Natural killer cell (primary cell): ENCODE data around the gene ZNF579. TPM values are rescaled to one million over a fixed set of nuclear protein-coding genes. Genes with fewer than 3 reads are reported as not detected.

ENCODE experiments used
- ATAC-seq, 3 donors: fragments of 150-1000 bp in 2 of 3; fragments of 200-7000 bp in 1 of 3; cut with Tn5 transposase; 1 replicate in 1 of 3; 2 replicates in 2 of 3; pipeline ENCODE4 v1.10.0; 2021; ENCODE audit warnings: mild to moderate bottlenecking in 2 of 3, moderate library complexity in 2 of 3
- DNase-seq, 2 donors: peaks; one replicate each; pipeline versions ENCODE4 v3.0.0 to v3.0.0-alpha.2; 2013 to 2021; ENCODE audit warnings: mixed read lengths in 1 of 2
- H3K27ac ChIP-seq: one replicate; pipeline ENCODE4 v1.5.1; 2013; ENCODE audit warnings: mild to moderate bottlenecking, low read length
- H3K27me3 ChIP-seq: one replicate; pipeline ENCODE4 v1.6.1; 2013; ENCODE audit warnings: low read length; ENCODE audit not compliant: control insufficient read depth, insufficient read depth
- H3K36me3 ChIP-seq: one replicate; pipeline ENCODE4 v1.6.1; 2013; ENCODE audit warnings: low read length; ENCODE audit not compliant: control insufficient read depth, insufficient read depth
- H3K4me1 ChIP-seq: one replicate; pipeline ENCODE4 v1.6.1; 2013; ENCODE audit warnings: low read length; ENCODE audit not compliant: control insufficient read depth, insufficient read depth
- H3K4me3 ChIP-seq: one replicate; pipeline ENCODE4 v1.5.1; 2013; ENCODE audit warnings: low read length
- H3K9me3 ChIP-seq: one replicate; pipeline ENCODE4 v1.6.1; 2013; ENCODE audit warnings: low read length; ENCODE audit not compliant: control insufficient read depth, insufficient read depth
- H3K27ac Mint-ChIP-seq, 2 donors: one replicate each; pipeline ENCODE4 v1.8.0; 2022; ENCODE audit warnings: mild to moderate bottlenecking in 2 of 2, mixed read lengths in 2 of 2, moderate library complexity in 1 of 2
- H3K27me3 Mint-ChIP-seq, 2 donors: one replicate each; pipeline ENCODE4 v1.8.0; 2022; ENCODE audit warnings: low read depth in 2 of 2, mixed read lengths in 2 of 2
- H3K36me3 Mint-ChIP-seq: one replicate; pipeline ENCODE4 v1.8.0; 2022; ENCODE audit warnings: mixed read lengths
- H3K4me1 Mint-ChIP-seq, 2 donors: one replicate each; pipeline ENCODE4 v1.8.0; 2022; ENCODE audit warnings: mixed read lengths in 2 of 2
- H3K4me3 Mint-ChIP-seq: one replicate; pipeline ENCODE4 v1.8.0; 2022; ENCODE audit warnings: mild to moderate bottlenecking, moderate library complexity, mixed read lengths
- H3K9me3 Mint-ChIP-seq, 2 donors: one replicate each; pipeline ENCODE4 v1.8.0; 2022; ENCODE audit warnings: mixed read lengths in 2 of 2
- CTCF ChIP-seq: fragments of 200-600 bp; IDR thresholded peaks from one replicate; pipeline ENCODE4 v1.8.0; 2022; ENCODE audit warnings: antibody characterized with exemption
- WGBS: methylation state at CpG from one replicate; pipeline ENCODE4 v1.1.7; 2013; ENCODE audit warnings: missing lambda C conversion rate; ENCODE audit not compliant: insufficient coverage; 5-methylcytosine and 5-hydroxymethylcytosine counted together
- intact Hi-C: fragments of 100-400 bp; cut with micrococcal nuclease; formaldehyde crosslinking; loops from one replicate; pipeline ENCODE4 v1.14.2; 2022
- total RNA-seq, 4 donors: library from RNA; stranded (reverse); fragments of 120-200 nt in 1 of 4; gene quantifications; one replicate each; pipeline versions ENCODE4 v1.2.3 to v1.2.4, GENCODE V29; 2013 to 2022

Gene ZNF579
- total RNA-seq, 3 donors from 2014 or later (not counting 1 experiment from before 2014, with no cell fraction given): 8.3 to 11.2 (median 9.5) TPM

- Histone ChIP-seq H3K27me3 (no peaks in the 10 kb centered on the region), H3K4me1 (no peaks in the 10 kb centered on the region), H3K27ac (no peak overlapping the region), H3K36me3 (no peaks in the 10 kb centered on the region), H3K4me3 (no peak overlapping the region), H3K9me3 (no peaks in the 10 kb centered on the region)
- 95% methylated on average over 33 of the region's 33 CpGs for WGBS
- Mint-ChIP-seq H3K27ac (no peak overlapping the region), H3K9me3 (no peaks in the 10 kb centered on the region), H3K36me3 (no peaks in the 10 kb centered on the region), H3K4me3 (no peak overlapping the region), H3K4me1 (no peaks in the 10 kb centered on the region), H3K27me3 (peaks cover 0 to 7% of the 10 kb centered on the region in 2 donors)
- DNase-seq (no peak), ATAC-seq (no peak)
- TF ChIP-seq CTCF: no peak
- intact Hi-C loops: no loop called here
Measured at GRCh38 chr19:55539090-55539984, 41.3 kb downstream of the ZNF579 start.

GRCh38 chr19:55538132-55538531, 42.5 kb downstream of the ZNF579 start:
- Mint-ChIP-seq H3K27ac (no peak overlapping the region), H3K4me1 (no peaks in the 10 kb centered on the region), H3K36me3 (no peaks in the 10 kb centered on the region), H3K27me3 (peaks cover 0 to 3% of the 10 kb centered on the region in 2 donors), H3K4me3 (no peak overlapping the region), H3K9me3 (no peaks in the 10 kb centered on the region)
- intact Hi-C loops: no loop called here
- no peaks in the 10 kb centered on the region for H3K27me3 ChIP-seq
- ATAC-seq (no peak), DNase-seq (no peak)
- no peaks in the 10 kb centered on the region for H3K4me1 ChIP-seq
- no peak overlapping the region for H3K27ac ChIP-seq
- no peak for TF ChIP-seq CTCF
- H3K9me3 ChIP-seq: no peaks in the 10 kb centered on the region
- 88% methylated on average over 5 of the region's 5 CpGs for WGBS
- no peak overlapping the region for H3K4me3 ChIP-seq
- no peaks in the 10 kb centered on the region for H3K36me3 ChIP-seq

DNA sequence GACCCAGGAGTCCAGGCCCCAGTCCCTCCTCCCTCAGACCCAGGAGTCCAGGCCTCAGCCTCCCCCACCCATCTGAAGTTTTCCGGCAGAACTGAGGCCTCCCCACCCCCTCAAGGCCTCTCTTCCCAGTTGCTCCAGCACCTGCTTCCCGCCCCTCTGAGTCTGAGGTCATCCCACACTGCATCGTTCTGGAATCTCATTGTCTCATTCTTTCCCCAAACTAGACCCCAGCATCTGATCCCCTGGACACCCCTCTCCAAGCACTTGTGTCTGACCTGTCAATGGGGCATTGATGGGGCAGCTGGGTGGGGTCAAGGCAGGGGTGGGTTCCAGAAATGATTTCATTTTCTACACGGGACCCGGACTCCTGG, 42.9 kb downstream of the ZNF579 start:
- no peaks in the 10 kb centered on the region for H3K4me1 ChIP-seq
- intact Hi-C loops: no loop called here
- no peaks in the 10 kb centered on the region for H3K9me3 ChIP-seq
- Mint-ChIP-seq H3K27me3 (peaks cover 0 to 3% of the 10 kb centered on the region in 2 donors), H3K27ac (no peak overlapping the region), H3K4me1 (no peaks in the 10 kb centered on the region), H3K36me3 (no peaks in the 10 kb centered on the region), H3K4me3 (no peak overlapping the region), H3K9me3 (no peaks in the 10 kb centered on the region)
- H3K27me3 ChIP-seq: no peaks in the 10 kb centered on the region
- no peak for TF ChIP-seq CTCF
- H3K4me3 ChIP-seq: no peak overlapping the region
- H3K27ac ChIP-seq: no peak overlapping the region
- no peaks in the 10 kb centered on the region for H3K36me3 ChIP-seq
- ATAC-seq (no peak), DNase-seq (no peak)
- 94% methylated on average over 5 of the region's 5 CpGs for WGBS
